Fibroblast of skin of left biceps (primary cell): Measurements from ENCODE around the gene PPIL6.

Experiments used
- DNase-seq, 2 experiments: peaks; one replicate each; pipeline ENCODE4 v3.0.0-alpha.2; 2013; ENCODE audit warnings: low read depth in 2 of 2

The PPIL6 gene

DNA sequence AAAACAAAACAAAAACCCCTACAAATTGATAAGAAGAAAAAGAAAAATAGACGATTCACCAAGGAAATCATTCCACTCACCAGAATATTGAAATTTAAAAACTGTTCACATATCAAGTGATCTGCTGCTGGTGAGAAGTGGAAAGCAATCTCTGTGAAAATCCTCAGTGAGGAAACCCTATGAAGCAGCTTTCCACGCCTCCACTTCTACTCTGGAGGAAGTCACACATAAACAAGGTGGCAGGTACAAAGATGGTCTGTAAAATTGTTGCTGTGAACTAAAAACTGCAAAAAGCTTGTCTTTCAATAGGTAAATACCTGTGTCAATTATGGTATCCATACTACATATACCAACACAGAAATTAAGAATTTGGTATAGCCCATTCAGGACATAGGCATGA is 76.7 kb downstream of the PPIL6 start:
- DNase-seq, result no peak

DNA sequence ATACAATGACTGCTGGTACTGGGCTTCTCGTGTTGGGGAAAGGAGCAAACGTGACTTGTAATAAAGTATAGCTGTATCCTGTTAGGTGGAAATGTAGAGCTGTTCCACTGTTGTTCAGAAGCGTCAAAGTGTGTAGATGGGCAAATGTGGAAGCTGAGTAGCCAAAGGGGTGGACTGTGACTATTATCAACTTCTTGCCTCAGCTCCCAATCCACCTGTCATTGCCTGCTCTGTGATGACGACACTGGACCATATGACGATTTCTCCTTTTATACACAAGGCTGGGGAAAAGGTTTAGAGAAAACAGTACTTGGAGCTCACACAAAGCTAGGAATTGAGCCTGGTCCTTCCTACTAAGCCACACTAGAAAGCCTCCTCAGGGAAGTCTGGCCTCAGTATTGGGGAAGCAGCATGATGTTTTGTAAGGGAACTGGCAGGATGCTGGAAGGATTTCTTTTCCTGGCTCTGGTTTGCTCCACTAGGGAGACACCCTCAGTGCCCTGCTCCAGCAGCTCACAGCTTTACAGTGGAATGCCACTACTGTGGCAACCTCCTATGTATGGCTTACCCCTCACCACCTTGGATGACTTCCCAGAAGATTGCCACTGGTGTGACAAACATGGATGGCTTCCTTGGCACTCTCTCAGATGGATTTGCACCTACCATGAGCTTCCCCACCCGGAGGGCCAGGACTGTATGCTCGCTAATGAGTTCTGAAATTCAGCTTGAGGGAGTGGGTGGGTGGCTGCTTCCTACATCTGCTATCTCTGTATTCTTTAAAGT is 78.1 kb downstream of the PPIL6 start:
- no peak for DNase-seq

DNA sequence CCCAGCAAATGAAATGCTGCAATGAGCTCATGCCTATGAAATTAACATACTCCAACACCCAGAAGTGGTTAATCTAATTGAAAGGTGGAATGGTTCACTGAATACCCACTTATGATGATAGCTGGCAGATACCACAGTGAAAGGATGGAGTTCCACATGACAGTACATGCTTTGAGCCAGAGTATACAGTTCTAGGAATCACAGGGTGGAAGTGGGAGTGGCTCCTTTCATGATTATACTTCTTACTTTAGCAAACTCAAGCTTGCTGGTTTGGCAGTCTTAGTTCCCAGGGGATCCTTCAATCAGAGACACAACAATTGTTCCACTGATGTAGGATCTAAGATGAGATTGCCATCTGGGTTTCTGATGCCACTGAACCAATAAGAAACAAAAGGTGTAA is 79.6 kb downstream of the PPIL6 start:
- no peak for DNase-seq

DNA sequence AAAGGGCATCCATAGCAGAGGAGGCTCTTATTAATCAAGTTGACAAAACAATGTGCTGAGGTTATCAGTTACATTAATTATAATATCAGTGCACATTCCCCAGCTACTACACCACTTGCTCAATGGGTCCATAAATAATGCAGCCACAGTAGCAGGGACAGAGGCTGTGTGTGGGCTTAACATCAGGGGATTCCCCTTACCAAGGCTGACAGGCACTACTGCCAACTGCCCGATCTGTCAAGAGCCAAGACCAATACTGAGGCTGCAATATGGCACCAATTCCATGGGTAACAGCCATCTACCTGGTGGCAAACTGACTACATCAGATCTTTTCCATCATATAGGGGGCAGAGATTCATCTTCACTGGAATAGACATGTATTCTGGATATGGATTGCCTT is 80.1 kb downstream of the PPIL6 start:
- no peak for DNase-seq

DNA sequence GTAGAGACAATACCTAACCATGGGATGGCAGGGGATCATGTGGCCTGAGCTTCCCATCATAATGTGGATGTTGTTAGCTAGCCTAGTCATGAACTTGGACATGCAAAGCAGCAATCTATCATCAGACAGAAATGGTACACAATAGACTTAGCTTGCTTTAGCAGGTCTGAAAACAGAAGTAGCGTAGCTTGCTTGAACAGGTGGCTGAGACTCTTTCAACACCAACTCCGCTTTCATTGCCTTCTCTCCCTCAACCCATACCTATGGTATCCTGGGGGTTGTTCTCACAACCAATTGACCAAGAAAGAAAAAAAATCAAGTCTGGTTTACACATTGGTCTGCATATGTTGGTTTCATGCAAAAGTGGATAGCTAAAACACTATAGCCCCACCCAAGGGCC is 81.2 kb downstream of the PPIL6 start:
- DNase-seq, result no peak

DNA sequence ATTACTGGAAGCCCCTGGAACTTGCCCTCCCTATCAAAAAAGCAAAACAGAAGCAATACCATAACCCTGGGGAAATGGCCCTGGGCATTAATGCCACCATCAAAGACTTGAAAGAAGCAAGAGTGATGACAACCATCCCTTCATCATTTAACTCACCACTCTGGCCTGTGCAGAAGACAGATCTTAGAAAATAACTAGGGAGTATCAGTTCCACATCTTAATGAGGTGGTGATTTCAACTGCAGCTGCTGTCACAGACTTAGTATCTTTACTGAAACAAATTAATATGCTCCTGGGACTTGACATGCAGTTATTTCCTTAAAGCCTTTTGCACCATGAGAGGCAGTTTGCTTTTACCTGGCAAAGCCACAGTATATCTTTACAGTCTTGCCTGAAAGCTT is 82.2 kb downstream of the PPIL6 start:
- DNase-seq, result no peak

DNA sequence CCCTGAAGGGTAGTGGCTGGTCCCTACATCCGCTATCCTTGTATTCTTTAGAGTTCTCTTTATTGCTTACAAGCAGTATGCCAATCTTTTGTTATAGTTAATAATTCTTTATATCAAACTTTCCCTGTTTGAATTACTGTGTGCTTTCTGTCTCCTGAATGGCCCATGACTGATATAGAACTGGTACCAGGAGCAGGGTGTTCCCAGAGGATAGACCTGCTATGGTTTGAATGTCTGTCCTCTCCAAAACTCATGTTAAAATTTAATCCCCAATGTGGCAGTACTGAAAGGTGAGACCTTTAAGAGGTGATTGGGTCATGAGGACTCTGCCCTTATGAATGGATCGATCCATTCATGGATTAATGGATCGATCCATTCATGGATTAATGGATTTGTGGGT is 84.2 kb downstream of the PPIL6 start:
- DNase-seq, result no peak

DNA sequence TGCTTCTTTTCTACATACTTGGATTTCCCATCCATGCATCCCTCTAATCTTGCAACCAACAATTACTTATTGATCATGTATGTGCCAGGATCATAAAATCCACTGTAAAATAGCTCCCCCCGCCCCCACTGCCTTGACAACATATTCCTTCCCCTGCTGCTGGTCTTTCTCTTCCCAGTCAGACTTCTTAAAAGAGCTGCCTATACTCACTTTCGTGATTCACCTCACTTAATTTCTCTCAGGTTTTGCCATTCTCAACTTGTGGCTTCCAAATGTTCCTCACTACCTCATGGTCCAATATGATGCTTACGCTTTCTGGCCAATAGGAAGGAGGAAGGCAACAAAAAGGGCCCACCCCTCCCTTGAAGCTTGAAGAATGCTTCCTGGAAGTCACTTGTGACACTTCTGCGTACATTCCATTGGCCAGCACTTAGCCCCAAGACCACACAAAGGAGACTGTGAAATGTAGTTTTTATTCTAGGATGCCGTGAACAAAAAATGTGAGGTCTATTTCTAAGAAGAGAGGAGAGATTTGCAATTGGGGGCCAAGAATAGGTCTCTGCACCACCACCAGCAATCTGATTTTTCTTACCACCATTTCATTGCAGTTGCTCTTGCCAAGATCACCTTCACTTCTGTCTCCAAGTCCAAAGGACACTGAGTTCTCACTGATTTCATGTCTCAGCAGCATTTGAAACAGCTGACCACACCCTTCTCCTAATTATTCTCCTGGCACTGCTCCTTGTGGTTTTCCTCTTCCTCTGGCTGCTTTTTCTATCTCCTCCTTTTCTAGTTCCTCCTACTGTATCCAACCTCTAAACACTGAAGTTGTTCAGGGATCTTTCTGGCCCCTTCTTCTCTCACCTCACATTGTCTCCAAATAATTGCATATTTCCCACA is 88.9 kb downstream of the PPIL6 start:
- no peak for DNase-seq

DNA sequence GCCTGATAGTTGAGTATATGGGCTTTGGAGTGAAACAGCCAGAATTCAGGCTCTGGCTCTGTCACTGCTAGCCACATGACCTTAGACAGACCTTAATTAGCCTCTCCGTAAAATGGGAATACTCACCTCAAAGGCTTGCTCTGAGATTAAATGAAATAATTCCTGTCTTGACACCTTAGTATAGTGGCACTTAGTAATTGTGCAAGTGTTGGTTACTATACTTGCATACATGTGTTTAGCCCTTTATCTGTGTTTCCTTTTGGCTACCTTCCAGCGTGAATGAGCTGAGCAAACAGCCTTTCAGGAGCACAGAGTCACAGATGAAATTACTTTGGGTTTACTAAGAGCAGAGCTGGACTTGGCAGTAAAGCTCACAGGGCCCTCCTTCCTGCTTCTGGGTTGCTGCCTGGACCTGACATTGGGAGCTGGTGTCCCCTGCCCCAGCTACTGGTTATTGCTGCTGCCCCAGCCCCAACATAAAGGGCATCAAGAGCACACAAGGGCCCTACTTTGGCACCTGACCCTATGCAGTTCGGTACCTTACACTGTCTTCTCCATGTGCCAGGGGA is 90.9 kb downstream of the PPIL6 start:
- DNase-seq, result peak; percentile 19 to 26

DNA sequence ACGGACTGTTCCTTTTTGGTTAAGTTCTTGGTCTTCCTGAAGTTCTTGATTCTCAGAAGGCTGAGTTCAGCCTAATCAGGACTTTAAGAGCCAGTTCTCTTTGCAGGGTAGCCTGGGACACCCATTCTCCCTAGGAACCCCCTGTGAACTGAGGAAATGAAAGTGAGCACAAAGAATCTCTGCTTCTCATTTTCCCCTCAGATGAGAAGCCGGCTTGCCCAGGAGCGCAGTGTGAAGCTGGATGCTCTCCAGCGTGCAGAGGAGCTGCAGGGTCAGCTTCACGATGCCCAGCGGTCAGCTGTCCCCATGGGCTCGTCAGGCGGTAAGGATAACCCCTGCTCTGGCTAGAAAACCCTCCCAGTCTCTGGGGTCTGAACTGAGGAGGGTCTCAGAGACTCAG is 92.2 kb downstream of the PPIL6 start:
- DNase-seq, result no peak

DNA sequence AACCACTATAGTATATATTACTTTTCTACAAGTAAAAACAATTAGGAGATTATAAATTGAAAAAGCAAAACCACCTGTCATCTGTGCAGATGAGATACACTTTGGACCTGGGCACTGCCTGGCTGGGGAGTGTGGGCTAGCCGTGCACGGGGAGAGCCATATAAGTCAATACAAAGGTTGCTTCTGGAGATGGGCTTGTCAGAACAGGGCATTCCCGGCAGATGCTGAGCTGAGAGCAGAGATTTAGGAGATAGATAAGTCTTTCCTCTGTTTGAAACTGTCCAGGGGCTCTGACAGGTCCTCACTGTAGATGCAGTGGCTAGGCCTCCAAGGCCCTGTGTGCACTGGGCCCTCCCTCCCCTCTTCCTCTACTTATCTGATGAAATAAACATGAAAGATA is 92.6 kb downstream of the PPIL6 start:
- DNase-seq, result no peak

DNA sequence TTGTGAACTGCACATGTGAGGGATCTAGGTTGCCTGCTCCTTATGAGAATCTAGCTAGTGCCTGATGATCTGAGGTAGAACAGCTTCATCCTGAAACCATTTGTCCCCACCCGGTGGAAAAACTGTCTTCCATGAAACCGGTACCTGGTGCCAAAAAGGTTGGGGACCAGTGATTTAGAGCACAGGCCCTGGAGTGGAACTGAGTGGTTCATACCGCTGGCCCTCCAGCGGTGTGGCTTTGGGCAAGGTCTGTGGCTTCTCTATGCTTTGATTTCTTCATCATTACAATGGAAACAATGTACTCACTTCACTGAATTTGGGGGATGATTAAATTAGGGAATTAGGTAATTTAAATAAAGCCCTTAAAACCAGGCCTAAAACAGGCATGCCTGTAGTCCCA is 94.4 kb downstream of the PPIL6 start:
- DNase-seq, result no peak

DNA sequence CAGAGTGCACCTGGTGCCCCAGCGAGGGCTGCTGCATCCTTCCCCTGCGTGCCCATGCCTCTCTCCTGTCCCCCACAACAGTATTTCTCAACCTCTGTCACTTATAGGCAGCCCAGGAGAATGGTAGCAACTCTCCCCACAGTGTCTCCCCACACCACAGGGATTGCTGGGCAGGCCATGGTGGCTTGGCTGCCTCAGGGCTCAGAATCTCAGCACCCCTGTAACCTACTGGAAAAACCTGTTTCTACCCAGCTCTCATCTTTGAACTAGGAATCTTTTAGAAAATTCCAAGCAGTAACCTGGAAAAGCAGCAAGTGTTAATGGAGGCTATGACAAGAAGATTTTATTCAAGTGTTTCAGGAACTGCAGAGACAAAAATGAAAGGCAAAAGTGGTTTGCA is 96.2 kb downstream of the PPIL6 start:
- no peak for DNase-seq

DNA sequence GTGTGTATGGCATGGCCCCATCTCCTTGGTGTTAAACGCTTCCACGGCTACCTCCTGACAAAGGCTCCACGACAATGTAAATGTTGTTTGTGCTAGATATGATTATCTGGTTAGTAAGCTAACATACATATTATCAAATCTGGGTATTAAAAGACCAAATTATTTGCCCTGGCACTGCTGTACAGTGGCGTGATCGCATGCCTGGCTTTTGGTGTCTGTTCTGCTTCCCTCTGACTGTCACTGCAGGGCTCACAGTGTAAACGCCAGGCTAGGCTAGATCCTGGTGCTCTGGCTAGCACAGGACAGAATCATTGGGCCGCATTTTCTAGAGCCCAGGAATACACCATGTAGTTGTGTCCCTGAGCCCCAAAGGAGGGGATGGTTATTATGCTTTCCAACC is 96.9 kb downstream of the PPIL6 start:
- DNase-seq, result no peak

DNA sequence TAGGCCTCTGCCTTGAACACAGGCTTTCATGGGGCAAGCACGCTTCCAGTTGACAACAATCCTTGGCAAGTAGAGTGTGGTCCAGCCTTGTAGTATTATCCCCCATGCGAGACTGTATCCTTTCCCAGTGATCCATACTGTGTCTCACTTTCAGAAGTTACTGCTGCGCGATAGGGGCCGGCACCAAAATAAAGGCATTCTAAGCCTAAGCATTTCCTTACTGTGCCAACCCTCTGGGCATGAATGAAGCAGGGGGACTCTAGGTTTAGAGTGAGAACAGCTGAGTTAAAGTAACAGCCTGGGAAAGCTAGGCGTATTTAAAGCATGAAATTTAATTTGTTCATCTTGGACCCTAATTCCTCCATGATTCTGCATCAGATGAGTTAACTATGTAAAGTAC is 97.5 kb downstream of the PPIL6 start:
- no peak for DNase-seq

DNA sequence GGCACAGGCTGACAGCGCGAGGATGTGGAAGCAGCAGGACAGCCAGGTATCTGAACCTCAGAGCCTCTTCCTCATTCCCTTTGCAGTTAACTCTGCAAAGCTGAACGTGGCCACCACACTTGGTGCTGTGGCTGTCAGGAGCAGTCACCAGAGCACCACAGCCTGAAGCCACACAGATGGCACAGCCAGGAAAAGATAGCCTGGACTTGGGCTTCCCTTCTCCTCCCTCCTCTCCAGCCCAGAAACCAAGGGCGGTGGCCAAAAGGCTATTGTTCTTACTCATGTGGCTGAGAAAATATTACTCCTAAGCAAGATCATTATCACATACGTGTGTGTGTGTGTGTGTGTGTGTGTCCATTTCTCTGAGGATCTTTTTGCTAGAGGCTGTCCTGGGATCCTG is 97.9 kb downstream of the PPIL6 start:
- DNase-seq, result no peak

DNA sequence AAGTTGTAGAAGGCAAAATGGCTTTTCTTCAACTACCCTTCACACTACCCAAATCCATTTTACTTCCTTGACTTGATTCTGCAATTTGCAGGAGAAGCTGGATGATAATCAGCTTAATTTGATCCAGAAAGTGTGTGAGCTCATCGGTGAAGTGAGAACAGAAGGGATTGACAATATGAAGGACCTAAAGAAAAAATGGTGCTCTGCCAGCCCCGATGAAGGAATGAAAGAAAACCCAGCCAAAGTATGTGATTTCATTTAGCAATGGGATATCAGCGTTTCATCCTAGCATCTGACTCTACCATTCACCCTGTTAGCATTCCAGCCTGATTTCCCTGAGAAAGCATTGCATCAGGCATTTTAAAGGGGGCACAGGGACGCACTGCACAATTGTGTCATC is 99.6 kb downstream of the PPIL6 start:
- no peak for DNase-seq
